HG03175 (cell line): Measurements from ENCODE around the gene PCSK6.

Experiments
- ATAC-seq: cut with Tn5 transposase; IDR thresholded peaks from one replicate; pipeline ENCODE4 v1.9.1; 2021; ENCODE audit warnings: mild to moderate bottlenecking, moderate library complexity; ENCODE audit not compliant: unreplicated experiment

The PCSK6 gene

GRCh38 chr15:101489599-101490407 is at the start of gene PCSK6:
TSS of gene PCSK6 (minus strand) at chr15:101489707. CDS start at chr15:101489670, 37 bp downstream.
- ATAC-seq, result no peak

GRCh38 chr15:101538996-101539395 is 49.5 kb upstream of the PCSK6 start:
- no peak for ATAC-seq

- no peak for ATAC-seq
Measured at GRCh38 chr15:101538177-101538576, 48.7 kb upstream of the PCSK6 start.

- no peak for ATAC-seq
Measured at GRCh38 chr15:101537483-101538080, 48.1 kb upstream of the PCSK6 start.

GRCh38 chr15:101536875-101537405 is 47.4 kb upstream of the PCSK6 start:
- ATAC-seq, result no peak

GRCh38 chr15:101536166-101536874 is 46.8 kb upstream of the PCSK6 start:
- ATAC-seq, result no peak

GRCh38 chr15:101535170-101535902 is 45.8 kb upstream of the PCSK6 start:
- ATAC-seq, result no peak

- ATAC-seq, result no peak
Measured at GRCh38 chr15:101534376-101534970, 45.0 kb upstream of the PCSK6 start.

- no peak for ATAC-seq
Measured at GRCh38 chr15:101533371-101534140, 44.0 kb upstream of the PCSK6 start.

GRCh38 chr15:101532865-101533264 is 43.4 kb upstream of the PCSK6 start:
- no peak for ATAC-seq

- ATAC-seq, result no peak
Measured at GRCh38 chr15:101531170-101531569, 41.7 kb upstream of the PCSK6 start.

GRCh38 chr15:101530224-101530958 is 40.9 kb upstream of the PCSK6 start:
- ATAC-seq, result no peak

- ATAC-seq, result no peak
Measured at GRCh38 chr15:101528917-101529299, 39.4 kb upstream of the PCSK6 start.

- ATAC-seq, result no peak
Measured at GRCh38 chr15:101528108-101528916, 38.8 kb upstream of the PCSK6 start.

GRCh38 chr15:101526890-101527289 is 37.4 kb upstream of the PCSK6 start:
- no peak for ATAC-seq

- ATAC-seq, result no peak
Measured at GRCh38 chr15:101526442-101526841, 36.9 kb upstream of the PCSK6 start.

- no peak for ATAC-seq
Measured at GRCh38 chr15:101526021-101526420, 36.5 kb upstream of the PCSK6 start.

GRCh38 chr15:101525087-101525669 is 35.7 kb upstream of the PCSK6 start:
- ATAC-seq, result no peak
